GM19023 (cell line): Measurements from ENCODE around the gene ARID3A.

Source experiments
- ATAC-seq: cut with Tn5 transposase; IDR thresholded peaks from one replicate; pipeline ENCODE4 v1.9.1; 2021; ENCODE audit warnings: mild to moderate bottlenecking, moderate library complexity; ENCODE audit not compliant: unreplicated experiment

The ARID3A gene

DNA sequence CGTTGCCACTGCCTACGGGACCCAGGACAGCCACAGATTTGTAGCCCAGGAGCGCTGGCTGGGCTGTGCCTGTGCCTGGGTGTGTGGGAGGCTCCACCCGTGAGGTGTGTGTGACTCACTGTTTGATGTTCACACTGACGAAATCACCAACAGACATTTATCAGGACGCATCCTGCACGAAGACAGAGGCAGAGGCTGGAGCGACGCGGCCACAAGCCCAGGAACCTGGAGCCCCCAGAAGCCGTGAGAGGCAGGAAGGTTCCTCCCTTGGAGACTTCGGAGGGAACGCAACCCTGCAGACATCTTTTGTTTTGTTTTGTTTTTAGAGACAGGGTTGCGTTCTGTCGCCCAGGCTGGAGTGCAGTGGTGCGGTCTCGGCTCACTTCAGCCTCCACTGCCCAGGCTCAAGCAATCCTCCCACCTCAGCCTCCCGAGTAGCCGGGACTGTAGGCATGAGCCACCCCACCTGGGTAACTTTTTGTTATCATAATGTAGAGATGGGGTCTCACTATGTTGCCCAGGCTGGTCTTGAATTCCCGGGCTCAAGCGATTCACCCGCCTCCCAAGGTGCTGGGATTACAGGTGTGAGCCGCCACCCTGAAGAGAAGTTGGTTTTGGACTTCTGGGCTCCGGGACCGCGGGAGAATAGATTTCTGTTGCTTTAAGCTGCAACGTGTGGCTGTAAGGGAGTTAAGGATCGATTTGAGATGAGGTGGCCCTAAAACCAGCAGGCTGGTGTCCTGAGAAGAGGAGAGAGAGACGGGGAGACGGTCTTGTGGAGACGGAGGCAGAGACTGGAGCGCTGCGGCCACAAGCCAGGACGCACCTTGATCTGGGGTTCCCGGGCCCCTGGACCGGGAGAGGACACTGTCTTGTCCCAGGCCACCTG lies 33.4 kb downstream of the ARID3A start:
- no peak for ATAC-seq

DNA sequence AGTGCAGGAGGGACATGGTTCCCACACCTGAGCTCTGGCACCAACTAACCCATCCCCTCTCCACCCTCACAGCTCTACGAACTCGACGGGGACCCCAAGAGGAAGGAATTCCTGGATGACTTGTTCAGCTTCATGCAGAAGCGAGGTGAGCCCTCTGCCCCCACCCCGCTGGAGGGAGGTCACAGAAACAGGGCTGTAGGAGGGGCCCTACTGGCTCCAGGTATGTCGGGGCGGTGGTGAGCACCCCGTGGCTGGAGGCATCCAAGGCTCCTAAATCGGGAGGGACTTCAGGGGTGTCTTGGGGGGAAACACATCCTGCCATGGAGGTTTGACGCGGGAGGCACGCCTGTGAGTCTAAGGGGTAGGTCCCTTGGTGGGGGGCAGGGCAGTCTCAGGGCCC lies 34.2 kb downstream of the ARID3A start:
- no peak for ATAC-seq

GRCh38 chr19:960601-960938 lies 34.7 kb downstream of the ARID3A start:
- ATAC-seq, result no peak

DNA sequence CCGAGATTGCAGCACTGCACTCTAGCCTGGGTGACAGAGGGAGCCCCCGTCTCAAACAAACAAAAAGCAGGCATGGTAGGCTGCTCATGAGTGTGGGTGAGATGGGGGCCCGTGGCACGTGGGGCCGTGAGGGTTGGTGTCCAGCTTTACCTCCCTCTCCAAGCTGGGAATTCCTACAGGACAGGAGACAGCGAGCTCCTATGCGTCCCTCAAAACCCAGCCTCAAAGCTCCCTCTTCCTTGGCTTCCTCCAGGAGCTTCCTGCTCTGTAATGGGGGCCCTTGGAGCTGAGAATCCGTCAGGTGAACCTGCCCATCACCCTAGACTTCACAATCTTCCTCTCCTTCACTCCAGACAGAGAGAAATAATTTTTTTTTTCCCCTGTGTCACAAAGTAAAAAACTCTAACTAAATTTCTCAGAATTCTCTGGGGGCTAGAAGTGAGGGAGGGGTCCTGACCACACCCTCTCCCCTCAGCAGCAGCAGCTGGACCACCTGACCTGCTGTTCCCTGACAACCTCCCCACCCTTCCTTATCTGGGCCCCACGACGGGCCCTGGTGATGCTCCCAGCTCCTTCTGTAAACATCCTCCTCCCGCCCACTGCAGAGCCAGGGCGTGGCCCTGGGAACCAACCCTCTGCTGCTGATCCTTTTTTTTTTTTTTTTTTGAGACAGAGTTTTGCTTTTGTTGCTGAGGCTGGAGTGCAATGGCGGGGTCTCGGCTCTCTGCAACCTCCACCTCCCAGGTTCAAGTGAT lies 36.2 kb downstream of the ARID3A start:
- ATAC-seq, result no peak

- no peak for ATAC-seq
These were observed 37.0 kb downstream of the ARID3A start for GRCh38 chr19:962683-963400.

- ATAC-seq, result no peak
These were observed 37.7 kb downstream of the ARID3A start for GRCh38 chr19:963486-963951.

DNA sequence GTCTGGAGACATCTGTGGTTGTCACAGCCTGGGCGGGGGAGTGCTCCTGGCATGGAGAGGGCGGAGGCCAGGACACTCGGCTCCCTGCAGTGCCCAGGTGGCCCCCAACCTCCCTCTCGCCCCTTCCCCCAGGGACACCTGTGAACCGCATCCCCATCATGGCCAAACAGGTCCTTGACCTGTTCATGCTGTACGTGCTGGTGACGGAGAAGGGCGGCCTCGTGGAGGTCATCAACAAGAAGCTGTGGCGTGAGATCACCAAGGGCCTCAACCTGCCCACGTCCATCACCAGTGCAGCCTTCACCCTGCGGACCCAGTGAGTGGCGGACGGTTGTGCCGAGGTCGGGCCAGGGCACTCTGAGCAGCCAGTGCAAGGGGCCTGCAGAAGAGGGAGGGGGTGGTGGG lies 38.3 kb downstream of the ARID3A start:
- ATAC-seq, result no peak

GRCh38 chr19:964761-965694 lies 39.2 kb downstream of the ARID3A start:
- ATAC-seq, result no peak

GRCh38 chr19:966485-967088 lies 40.8 kb downstream of the ARID3A start:
- no peak for ATAC-seq

GRCh38 chr19:970695-971094 lies 44.9 kb downstream of the ARID3A start:
- no peak for ATAC-seq

DNA sequence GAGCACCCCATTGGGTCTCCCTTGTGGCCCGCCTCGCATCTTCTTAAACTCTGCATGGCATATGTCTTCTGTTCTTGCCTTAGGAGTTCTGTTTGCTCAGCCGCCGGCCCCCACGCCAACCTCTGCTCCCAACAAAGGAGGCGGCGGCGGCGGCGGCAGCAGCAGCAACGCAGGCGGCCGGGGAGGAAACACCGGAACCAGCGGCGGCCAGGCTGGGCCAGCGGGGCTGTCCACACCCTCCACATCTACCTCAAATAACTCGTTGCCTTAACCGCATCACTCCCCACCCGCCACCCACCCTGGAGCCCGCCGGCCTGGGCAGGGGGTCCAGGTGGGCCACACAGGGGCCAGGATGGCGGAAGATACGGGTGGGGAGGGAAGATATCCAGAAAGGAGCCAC lies 46.0 kb downstream of the ARID3A start:
- ATAC-seq, result no peak

GRCh38 chr19:972281-972680 lies 46.4 kb downstream of the ARID3A start:
- no peak for ATAC-seq

DNA sequence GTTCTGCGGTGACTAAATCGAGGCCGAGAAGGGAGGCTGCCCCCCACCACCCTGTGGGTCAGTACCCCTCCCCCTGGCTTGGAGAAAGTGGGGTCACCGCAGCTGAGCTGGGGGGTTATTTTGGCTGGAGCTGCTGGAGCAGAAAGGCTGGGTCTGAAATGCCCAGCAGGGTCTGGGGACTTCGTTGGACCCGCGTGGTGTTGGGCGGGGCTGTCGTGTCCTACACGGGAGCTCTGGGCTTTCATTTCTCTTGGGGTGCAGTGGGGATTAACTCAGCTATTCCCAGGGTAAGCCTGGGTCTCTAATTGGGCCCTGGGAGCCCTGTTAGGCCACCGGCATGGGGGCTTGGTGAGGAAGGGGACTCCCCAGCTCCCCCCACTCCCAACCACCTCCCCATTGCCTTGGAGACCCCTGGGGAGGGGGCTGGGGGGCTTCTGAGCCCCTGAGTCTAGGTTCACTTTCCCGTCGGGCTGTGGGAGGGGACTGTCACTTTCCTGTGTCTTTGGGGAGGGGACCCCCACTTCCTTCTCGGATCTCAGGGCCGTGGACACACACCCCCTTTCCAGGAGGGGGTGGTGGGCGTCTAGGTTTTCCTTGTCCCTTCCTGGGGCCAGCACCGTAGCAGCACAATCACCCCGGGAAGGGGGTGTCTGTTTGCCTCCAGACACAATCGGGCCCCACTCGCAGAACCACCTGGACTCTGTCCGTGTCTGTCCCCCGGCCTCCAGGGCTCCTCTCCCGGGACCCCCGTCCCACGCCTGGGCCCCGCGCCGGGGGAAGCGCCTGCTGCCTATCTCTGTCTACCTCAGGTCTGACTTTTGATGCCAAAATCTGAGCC lies 48.1 kb downstream of the ARID3A start:
- ATAC-seq, result no peak

- ATAC-seq, result no peak
These were observed 48.9 kb downstream of the ARID3A start for GRCh38 chr19:974564-975257.

- ATAC-seq, result no peak
These were observed 50.6 kb downstream of the ARID3A start for GRCh38 chr19:976476-976875.

DNA sequence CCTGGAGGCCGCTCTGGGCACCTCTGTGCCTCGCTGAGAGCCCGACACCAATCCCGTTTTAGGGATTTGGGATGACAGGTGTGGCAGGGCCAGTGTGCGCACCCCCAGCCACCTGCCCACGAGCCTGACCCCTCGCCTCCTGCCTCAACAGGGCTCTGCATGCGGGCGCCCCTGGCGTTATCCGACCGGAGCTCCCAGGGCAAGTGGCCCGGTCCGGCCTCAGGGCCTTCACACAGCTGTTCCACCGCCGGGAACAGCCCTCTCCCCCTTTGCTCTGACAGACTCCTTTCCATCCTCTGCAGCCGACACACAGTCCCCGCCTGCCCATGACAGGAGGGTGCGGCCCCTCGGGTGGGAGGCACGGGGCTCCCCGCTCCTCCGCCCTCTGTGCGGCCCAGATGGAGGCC lies 51.2 kb downstream of the ARID3A start:
- no peak for ATAC-seq

DNA sequence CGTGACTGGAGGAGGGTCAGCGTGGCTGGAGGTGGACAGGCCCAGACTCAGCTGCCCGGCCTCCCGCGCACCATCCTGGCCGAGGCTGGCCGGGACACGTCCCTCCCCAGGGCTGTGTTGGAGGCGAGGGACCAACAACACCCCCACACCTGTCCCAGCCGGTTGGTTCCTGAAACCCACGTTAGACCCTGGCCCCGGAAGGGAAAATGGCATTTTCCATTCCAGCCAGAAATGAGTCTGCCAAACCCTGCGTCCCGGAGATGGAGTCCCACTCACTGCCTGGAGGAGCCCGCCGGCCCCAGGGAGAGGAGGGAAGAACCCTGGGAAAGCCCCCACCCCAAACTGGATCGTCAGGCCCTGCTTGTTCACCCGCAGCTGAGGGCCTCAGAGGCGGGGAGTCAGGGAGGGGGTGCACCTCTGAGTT lies 53.5 kb downstream of the ARID3A start:
- no peak for ATAC-seq
